Dendritic cell treated with granulocyte-macrophage colony-stimulating factor and Interleukin-4, amounts not matched to agents 40 ng/mL and 50 ng/mL, for 4 days (primary cell): ENCODE results near the gene TP53BP2.
A peak's percentile ranks its signal among the peaks of the same experiment; 100 is the strongest.
"Not testable (repeated sequence)": the region's sequence is repeated elsewhere in the genome, so short reads cannot be mapped to it uniquely, and the experiment has no call there.

Experiments
- H3K27ac Mint-ChIP-seq: one replicate; pipeline ENCODE4 v1.8.0; 2022; ENCODE audit warnings: mild to moderate bottlenecking, mixed read lengths
- H3K27me3 Mint-ChIP-seq: one replicate; pipeline ENCODE4 v1.8.0; 2022; ENCODE audit warnings: mild to moderate bottlenecking, mixed read lengths
- H3K36me3 Mint-ChIP-seq: one replicate; pipeline ENCODE4 v1.8.0; 2022; ENCODE audit warnings: low read depth, mixed read lengths
- H3K4me1 Mint-ChIP-seq: one replicate; pipeline ENCODE4 v1.8.0; 2022; ENCODE audit warnings: low read depth, mixed read lengths
- H3K4me3 Mint-ChIP-seq: one replicate; pipeline ENCODE4 v1.8.0; 2022; ENCODE audit warnings: mild to moderate bottlenecking, moderate library complexity, mixed read lengths
- H3K9me3 Mint-ChIP-seq: one replicate; pipeline ENCODE4 v1.8.0; 2022; ENCODE audit warnings: mixed read lengths
- intact Hi-C: fragments of 100-400 bp; cut with micrococcal nuclease; formaldehyde crosslinking; loops from one replicate; pipeline ENCODE4 v1.15.0; 2022

Gene TP53BP2

DNA sequence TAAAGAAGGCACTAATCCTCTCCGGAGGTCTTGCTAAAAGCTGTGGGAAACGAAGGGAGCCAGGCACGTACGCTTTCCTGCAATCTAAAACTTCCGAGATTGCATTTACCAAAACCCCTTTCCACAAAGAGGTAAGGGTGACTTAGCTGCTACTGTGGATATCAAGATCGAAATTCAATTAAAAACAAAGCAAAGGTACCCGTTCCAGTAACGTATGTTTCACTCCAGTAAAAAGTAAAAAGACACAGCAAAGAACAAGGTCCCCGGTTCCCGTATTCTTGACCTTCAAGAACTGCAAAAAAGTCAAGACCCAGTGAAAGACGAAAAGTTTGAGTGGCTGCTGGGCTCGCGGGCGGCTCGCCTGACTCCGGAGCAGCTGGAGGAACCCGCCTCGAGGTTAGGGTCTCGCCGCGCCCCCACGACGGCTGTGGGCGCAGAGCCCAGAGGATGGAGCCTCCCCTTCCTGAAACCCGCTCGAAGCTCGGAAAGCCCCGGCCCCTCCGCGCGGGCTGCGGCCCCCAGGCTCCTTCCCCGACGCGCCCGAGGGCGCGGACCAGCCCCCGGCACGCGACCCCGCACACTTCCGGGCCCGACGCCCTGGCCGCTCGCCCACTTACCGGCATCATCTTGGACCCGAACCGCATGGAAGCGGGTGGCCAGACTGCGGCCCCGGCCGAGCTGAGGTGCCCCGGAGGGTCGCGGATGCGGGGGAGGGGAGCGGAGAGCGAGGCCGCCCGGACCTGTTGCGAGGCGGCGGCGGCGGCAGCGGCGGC lies 524 bp downstream of the TP53BP2 start:
- Mint-ChIP-seq H3K27me3 (no peaks in the 10 kb centered on the region), H3K27ac (peak overlapping the region; percentile 100), H3K4me3 (peak overlapping the region; percentile 89), H3K9me3 (no peaks in the 10 kb centered on the region), H3K4me1 (peaks cover 39% of the 10 kb centered on the region), H3K36me3 (peaks cover 15% of the 10 kb centered on the region)
- intact Hi-C loops: loop anchor here (1.0 to 10.0 kb wide), 4 partner anchors 10 to 130 kb away; partner anchors contain the start of gene CAPN2

DNA sequence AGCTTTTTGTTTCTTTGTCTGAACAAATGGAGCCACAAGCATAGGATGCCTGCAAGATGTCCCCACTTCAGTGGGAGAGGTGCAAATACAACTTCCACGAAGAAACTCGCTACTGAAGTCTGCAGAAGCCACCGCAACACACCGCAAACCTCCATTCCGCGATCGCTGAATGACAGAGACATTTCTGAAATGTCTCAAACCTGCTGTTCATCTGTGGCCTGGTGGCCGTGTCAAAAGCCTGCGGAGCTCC lies 1.0 kb downstream of the TP53BP2 start:
- Mint-ChIP-seq H3K27ac (peak overlapping the region; percentile 100), H3K4me1 (peaks cover 42% of the 10 kb centered on the region), H3K36me3 (peaks cover 15% of the 10 kb centered on the region), H3K27me3 (no peaks in the 10 kb centered on the region), H3K9me3 (no peaks in the 10 kb centered on the region), H3K4me3 (peak overlapping the region; percentile 89)
- intact Hi-C loops: loop anchor here (1.0 to 10.0 kb wide), 4 partner anchors 9 to 130 kb away; partner anchors contain the start of gene CAPN2

DNA sequence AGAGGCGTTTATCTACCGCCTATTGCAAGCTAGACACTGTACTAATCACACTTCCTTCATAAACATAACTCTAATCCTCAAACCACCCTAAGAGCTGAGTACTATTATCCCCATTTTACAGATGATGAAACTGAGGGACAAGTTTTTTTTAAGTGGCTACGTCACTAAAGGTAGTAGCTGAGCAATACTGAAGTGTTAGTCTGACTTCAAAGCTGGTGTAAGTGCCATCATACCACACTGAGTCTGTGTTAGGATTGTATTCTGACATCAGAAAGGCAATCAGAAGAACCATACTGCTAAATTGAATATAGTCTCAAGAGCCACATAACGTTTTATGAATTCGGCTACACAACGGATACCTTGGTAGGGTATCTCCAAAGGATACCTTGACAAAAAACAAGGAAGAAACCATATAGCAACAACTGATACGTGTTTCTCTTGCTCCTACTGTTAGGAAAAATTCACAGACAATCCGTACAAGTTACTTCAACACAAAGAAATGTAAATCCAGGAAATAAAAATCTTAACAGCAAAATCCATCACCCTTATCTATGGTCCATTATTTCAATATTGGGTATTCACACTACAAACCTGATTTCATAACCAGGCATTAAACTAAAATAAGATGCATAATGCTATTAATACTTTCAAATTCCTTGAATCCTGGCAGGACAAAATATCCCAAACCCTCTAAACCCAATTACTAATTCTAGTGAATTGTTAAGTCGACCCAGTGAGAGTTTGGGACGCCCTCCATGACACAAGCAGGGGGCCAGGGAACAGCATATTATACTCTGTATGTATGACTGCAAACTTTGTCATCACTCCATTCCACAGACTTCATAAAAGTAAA lies 1.6 kb downstream of the TP53BP2 start:
- Mint-ChIP-seq H3K4me1 (peaks cover 42% of the 10 kb centered on the region), H3K36me3 (peaks cover 15% of the 10 kb centered on the region)

DNA sequence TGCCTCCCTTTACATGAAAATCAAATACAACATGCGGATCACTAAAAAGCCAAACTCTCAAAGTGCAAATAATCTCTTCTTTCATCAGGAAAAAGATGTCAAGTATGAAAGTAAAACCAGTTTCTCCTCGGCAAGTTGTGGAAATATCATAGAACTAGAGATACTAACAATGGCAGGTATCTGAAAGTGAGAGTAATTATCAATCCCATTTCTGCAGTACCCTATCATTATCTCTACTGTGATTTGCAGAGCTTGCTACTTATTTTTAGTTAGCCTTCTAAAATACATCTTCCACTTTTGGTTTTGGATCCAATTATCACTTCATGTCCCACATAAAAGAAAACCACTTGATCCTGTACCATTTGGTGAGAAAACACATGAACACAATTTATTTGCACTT lies 3.0 kb downstream of the TP53BP2 start:
- intact Hi-C loops: loop anchor here (10.0 kb wide), 1 partner anchor 128 kb away; the partner anchor contains the start of gene CAPN2
- no peak overlapping the region for H3K27ac Mint-ChIP-seq

More for the DNA sequence above, 1.6 kb downstream of the TP53BP2 start:
- Mint-ChIP-seq H3K4me3 (peak overlapping the region; percentile 89), H3K9me3 (no peaks in the 10 kb centered on the region), H3K27ac (peak overlapping the region; percentile 100), H3K27me3 (no peaks in the 10 kb centered on the region)
- intact Hi-C loops: loop anchor here (2.0 to 10.0 kb wide), 2 partner anchors 13 to 129 kb away; partner anchors contain the start of gene CAPN2

DNA sequence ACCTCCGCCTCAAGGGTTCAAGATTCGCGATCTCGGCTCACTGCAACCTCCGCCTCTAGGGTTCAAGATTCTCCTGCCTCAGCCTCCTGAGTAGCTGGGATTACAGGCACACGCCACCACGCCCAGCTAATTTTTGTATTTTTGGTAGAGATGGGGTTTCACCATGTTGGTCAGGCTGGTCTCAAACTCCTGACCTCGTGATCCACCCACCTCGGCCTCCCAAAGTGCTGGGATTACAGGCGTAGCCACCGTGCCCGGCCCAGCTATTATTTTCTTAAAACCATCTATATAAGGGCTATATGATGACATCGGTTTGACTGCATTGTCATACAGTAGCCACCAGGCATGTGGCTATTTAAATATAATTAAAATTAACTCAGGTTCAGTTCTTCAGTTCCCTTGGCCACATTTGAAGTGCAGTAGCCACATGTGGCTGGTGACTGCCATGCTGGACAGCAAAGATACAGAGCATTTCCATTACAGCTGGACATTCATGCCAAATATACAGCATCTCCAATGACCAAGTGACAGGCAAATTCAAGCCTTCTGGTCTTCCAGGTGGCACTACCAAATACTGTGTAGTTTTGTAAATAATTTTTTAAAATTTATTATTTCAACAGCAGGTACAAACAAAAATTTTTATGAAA lies 3.6 kb downstream of the TP53BP2 start:
- intact Hi-C loops: loop anchor here (10.0 kb wide), 1 partner anchor 127 kb away; the partner anchor contains the start of gene CAPN2
- H3K36me3 Mint-ChIP-seq: peaks cover 15% of the 10 kb centered on the region
- H3K9me3 Mint-ChIP-seq, H3K27ac Mint-ChIP-seq, H3K27me3 Mint-ChIP-seq, H3K4me3 Mint-ChIP-seq: not testable (repeated sequence)
- peaks cover 51% of the 10 kb centered on the region for H3K4me1 Mint-ChIP-seq

More for the DNA sequence above, 3.0 kb downstream of the TP53BP2 start:
- no peaks in the 10 kb centered on the region for H3K27me3 Mint-ChIP-seq
- H3K4me1 Mint-ChIP-seq: peaks cover 54% of the 10 kb centered on the region
- H3K4me3 Mint-ChIP-seq: no peak overlapping the region
- no peaks in the 10 kb centered on the region for H3K9me3 Mint-ChIP-seq
- peaks cover 15% of the 10 kb centered on the region for H3K36me3 Mint-ChIP-seq

DNA sequence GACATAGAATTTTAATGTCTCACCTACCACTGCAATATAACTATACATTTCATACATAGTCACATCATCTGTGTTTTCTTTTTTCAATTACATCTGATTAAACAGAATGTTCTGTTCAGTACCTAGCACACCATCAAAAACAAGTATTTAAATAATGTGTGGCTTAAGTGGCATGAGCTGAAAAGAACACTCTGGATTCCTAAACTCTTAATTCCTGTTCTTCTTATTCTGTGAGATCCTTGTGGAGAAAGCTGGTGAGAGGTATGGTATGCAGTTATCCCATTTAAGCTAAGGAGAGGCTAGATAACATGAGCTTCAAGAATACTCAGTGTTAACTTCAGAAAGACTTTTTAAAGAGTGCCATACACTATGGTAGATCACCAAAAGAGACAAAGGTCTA lies 5.5 kb downstream of the TP53BP2 start:
- Mint-ChIP-seq H3K27ac (no peak overlapping the region), H3K9me3 (no peaks in the 10 kb centered on the region), H3K27me3 (no peaks in the 10 kb centered on the region), H3K36me3 (peaks cover 7% of the 10 kb centered on the region), H3K4me3 (no peak overlapping the region), H3K4me1 (peaks cover 43% of the 10 kb centered on the region)
- intact Hi-C loops: loop anchor here (10.0 kb wide), 1 partner anchor 125 kb away; the partner anchor contains the start of gene CAPN2

DNA sequence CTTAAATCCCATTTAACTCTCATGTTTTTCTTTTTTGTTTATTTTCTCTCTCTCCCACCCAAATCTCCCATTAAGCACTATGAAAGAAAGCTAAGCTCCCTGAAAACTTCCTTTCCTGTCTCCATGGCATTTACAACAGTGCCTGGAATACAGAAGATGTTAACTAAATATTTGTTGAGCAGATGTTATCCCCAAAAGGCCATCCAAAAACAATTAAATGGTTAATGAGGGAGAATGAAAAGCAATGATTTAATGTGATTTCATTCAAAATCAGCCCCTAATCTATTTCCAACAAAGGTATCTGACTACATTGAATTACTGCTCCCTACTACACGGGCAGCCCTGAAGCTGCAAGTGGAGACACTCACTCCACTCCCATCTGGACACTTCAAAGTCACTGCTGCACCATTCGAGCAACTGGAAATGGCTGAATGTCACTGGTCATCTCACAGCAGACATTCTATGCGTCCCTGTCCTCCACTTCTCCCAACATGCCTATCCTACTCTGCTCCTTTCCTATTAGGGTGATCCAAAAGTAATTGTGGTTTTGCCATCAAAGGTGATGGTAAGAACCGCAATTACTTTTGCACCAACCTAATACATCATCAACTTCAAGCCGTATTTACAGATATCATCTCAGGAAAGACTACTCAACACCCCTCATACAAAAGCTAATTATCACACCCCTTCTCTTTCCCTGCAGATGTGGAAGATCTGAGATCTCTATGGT lies 7.5 kb downstream of the TP53BP2 start:
- H3K9me3 Mint-ChIP-seq: no peaks in the 10 kb centered on the region
- no peaks in the 10 kb centered on the region for H3K36me3 Mint-ChIP-seq
- H3K4me3 Mint-ChIP-seq: no peak overlapping the region
- H3K27ac Mint-ChIP-seq: peak overlapping the region; percentile 69
- intact Hi-C loops: no loop called here
- H3K4me1 Mint-ChIP-seq: peaks cover 34% of the 10 kb centered on the region
- no peaks in the 10 kb centered on the region for H3K27me3 Mint-ChIP-seq

DNA sequence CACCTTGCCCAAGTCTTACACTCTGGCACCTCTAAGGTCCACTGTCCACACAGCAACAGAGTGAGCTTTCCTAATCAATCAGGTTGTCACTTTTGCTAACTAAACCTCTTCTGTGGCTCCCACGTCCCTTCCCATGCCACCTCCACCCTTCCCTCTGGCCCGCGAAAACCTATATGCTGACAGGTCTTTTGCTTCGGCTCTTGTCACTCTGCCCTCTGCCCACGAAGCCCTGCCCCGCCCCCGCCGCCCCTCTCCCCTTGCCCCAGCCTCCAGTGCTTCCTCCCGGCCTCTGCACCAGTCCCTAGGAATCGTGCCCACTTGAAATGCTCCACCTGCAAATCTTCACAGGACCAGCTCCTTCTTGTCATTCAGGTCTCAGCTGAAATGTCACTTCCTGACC lies 8.1 kb downstream of the TP53BP2 start:
- intact Hi-C loops: no loop called here
- H3K4me1 Mint-ChIP-seq: peaks cover 28% of the 10 kb centered on the region
- H3K36me3 Mint-ChIP-seq: no peaks in the 10 kb centered on the region
- H3K4me3 Mint-ChIP-seq: no peak overlapping the region
- no peaks in the 10 kb centered on the region for H3K27me3 Mint-ChIP-seq
- H3K9me3 Mint-ChIP-seq: no peaks in the 10 kb centered on the region
- peak overlapping the region; percentile 69 for H3K27ac Mint-ChIP-seq

DNA sequence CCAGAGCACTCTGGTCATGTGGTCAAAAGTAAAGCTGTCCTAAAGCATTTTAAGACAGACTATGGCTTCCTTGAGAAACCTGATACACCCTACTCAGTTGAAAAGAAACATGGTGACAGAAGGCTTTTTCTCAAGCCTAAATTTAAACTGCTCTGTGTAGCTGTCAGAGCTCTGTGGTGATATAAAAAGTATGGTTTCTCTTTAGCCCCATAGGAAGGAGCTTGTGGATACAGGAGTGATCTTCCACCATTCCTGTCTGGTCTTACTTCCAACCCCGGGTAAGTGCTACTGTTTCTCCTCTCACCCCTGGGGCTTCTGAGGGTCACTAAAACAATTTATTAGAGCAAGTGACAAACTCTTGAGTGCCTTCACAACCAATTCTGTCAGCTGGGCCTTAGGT lies 8.5 kb downstream of the TP53BP2 start:
- H3K4me3 Mint-ChIP-seq: no peak overlapping the region

DNA sequence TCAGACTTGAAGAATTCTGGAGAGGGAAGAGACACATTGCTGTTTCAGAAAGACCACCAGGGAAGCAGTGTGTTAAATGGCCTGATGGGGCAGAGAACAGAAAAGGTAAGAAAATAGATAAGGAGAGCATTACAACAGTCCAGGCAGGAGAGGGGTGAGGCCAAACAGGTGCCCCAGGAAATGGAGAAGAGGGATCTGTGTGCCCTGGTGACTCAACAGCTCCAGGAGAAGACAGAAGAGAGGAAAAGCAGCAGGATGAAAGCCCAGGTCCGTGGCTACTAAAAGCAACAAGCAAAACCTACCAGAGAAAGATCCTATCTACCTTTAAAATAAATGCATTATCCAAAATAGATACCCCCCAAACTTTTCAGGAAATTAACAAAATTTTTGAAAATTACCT lies 9.2 kb downstream of the TP53BP2 start:
- Mint-ChIP-seq H3K4me3 (no peak overlapping the region), H3K36me3 (no peaks in the 10 kb centered on the region), H3K27me3 (no peaks in the 10 kb centered on the region), H3K4me1 (peaks cover 27% of the 10 kb centered on the region), H3K27ac (no peak overlapping the region), H3K9me3 (no peaks in the 10 kb centered on the region)
- intact Hi-C loops: no loop called here

More for the DNA sequence above, 8.5 kb downstream of the TP53BP2 start:
- Mint-ChIP-seq H3K27me3 (no peaks in the 10 kb centered on the region), H3K27ac (peak overlapping the region; percentile 69), H3K4me1 (peaks cover 27% of the 10 kb centered on the region), H3K36me3 (no peaks in the 10 kb centered on the region), H3K9me3 (no peaks in the 10 kb centered on the region)
- intact Hi-C loops: no loop called here

DNA sequence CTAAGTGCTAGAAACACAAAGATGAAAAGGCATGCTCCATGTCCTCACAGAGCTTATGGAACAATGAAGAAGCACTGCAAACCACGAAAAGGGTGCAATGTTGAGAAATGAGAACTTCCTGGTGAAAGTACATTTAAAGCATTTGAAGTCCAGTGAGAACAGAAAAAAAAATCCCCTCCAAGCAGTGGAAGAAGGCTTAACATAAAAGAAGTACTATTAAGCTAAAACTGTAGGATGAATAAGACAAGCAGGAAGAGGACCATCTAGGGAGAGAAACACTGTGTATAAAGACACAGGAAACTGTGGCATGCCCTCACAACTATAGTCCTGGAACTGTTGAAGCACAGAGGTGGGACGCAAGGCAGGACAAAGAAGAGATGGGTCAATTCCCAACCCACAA lies 10.0 kb downstream of the TP53BP2 start:
- intact Hi-C loops: loop anchor here (1.0 kb wide), 1 partner anchor 10 kb away; the partner anchor contains the start of gene TP53BP2
- H3K27ac Mint-ChIP-seq: no peak overlapping the region
- H3K36me3 Mint-ChIP-seq: no peaks in the 10 kb centered on the region
- no peaks in the 10 kb centered on the region for H3K9me3 Mint-ChIP-seq
- no peaks in the 10 kb centered on the region for H3K27me3 Mint-ChIP-seq
- peaks cover 27% of the 10 kb centered on the region for H3K4me1 Mint-ChIP-seq
- H3K4me3 Mint-ChIP-seq: no peak overlapping the region

DNA sequence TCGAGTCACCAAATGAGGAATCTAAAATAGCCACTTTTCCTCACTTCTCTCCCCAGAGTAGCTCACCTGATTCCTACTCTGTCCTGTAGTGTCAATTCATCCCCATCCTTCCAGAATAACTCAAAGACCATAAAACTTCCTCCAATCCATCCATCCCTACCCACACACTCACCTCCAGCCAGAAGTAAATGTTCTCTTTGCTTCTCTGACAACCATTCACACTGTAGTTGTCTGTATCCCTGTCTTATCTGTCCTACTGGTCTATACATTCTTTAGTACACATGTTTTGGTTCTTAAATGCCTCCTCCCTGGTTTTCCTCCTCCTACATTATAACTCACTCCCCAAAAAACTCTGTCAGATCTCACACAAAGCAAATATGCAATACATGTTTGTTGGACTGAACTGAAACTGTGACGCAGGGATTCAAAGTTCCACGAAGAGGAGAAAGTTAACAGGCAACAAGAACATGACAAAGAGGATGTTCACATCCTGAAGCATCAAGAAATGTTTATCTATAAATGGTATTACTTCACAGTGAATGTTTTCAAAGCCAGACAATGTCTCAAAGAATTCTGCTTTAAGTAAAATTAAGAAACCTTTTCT lies 11.0 kb downstream of the TP53BP2 start:
- Mint-ChIP-seq H3K4me1 (peaks cover 22% of the 10 kb centered on the region), H3K27ac (no peak overlapping the region), H3K27me3 (no peaks in the 10 kb centered on the region), H3K9me3 (no peaks in the 10 kb centered on the region), H3K4me3 (no peak overlapping the region), H3K36me3 (no peaks in the 10 kb centered on the region)
- intact Hi-C loops: loop anchor here (1.0 kb wide), 1 partner anchor 11 kb away; the partner anchor contains the start of gene TP53BP2

DNA sequence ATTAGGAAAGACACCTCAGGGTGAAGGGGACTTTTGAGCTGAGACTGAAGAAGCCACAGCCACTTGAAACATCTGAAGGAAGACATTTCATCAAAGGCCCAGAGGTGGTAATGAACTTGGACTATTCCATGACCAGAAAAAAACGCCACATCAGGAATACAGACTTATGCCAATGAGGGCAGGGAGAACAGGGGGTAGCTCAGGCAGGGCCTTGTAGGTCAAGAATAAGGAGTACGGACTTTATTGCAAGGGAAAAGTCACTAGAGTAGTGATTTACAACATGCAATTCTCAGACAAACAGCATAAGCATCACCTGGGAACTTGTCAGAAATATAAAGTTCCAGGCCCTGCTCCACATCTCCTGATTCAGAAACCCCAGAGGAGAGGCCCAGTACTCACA lies 11.8 kb downstream of the TP53BP2 start:
- H3K27me3 Mint-ChIP-seq: no peaks in the 10 kb centered on the region
- intact Hi-C loops: no loop called here
- H3K9me3 Mint-ChIP-seq: no peaks in the 10 kb centered on the region
- no peak overlapping the region for H3K27ac Mint-ChIP-seq
- no peak overlapping the region for H3K4me3 Mint-ChIP-seq
- no peaks in the 10 kb centered on the region for H3K36me3 Mint-ChIP-seq
- peaks cover 25% of the 10 kb centered on the region for H3K4me1 Mint-ChIP-seq
